Muscle layer of colon (tissue), 2 donors: ENCODE data around the gene TMEM143.
A peak's percentile ranks its signal among the peaks of the same experiment; 100 is the strongest.
"Not testable (repeated sequence)": the region's sequence is repeated elsewhere in the genome, so short reads cannot be mapped to it uniquely, and the experiment has no call there.

Source experiments
- H3K27ac ChIP-seq: one replicate; pipeline ENCODE4 v1.7.0; 2013; ENCODE audit warnings: low read depth, mild to moderate bottlenecking, low read length, moderate library complexity
- H3K27me3 ChIP-seq, 2 donors: one replicate each; pipeline ENCODE4 v1.7.0; 2013; ENCODE audit warnings: low read length in 2 of 2, mild to moderate bottlenecking in 2 of 2; ENCODE audit not compliant: insufficient read depth in 2 of 2, control insufficient read depth in 1 of 2
- H3K36me3 ChIP-seq: one replicate; pipeline ENCODE4 v1.7.0; 2013; ENCODE audit warnings: mild to moderate bottlenecking, low read length; ENCODE audit not compliant: insufficient read depth
- H3K4me1 ChIP-seq: one replicate; pipeline ENCODE4 v1.7.0; 2013; ENCODE audit warnings: mild to moderate bottlenecking, low read length; ENCODE audit not compliant: insufficient read depth
- H3K4me3 ChIP-seq, 2 donors: one replicate each; pipeline ENCODE4 v1.7.0; 2013; ENCODE audit warnings: low read length in 2 of 2, low read depth in 1 of 2, mild to moderate bottlenecking in 1 of 2, moderate library complexity in 1 of 2
- H3K9ac ChIP-seq: one replicate; pipeline ENCODE4 v1.7.0; 2013; ENCODE audit warnings: low read length
- H3K9me3 ChIP-seq: one replicate; pipeline ENCODE4 v1.7.0; 2013; ENCODE audit warnings: mild to moderate bottlenecking, low read length
- donor health status: abdominal sarcoma.
- donor health status: Adenocarcinoma of cecum.

Gene TMEM143

DNA sequence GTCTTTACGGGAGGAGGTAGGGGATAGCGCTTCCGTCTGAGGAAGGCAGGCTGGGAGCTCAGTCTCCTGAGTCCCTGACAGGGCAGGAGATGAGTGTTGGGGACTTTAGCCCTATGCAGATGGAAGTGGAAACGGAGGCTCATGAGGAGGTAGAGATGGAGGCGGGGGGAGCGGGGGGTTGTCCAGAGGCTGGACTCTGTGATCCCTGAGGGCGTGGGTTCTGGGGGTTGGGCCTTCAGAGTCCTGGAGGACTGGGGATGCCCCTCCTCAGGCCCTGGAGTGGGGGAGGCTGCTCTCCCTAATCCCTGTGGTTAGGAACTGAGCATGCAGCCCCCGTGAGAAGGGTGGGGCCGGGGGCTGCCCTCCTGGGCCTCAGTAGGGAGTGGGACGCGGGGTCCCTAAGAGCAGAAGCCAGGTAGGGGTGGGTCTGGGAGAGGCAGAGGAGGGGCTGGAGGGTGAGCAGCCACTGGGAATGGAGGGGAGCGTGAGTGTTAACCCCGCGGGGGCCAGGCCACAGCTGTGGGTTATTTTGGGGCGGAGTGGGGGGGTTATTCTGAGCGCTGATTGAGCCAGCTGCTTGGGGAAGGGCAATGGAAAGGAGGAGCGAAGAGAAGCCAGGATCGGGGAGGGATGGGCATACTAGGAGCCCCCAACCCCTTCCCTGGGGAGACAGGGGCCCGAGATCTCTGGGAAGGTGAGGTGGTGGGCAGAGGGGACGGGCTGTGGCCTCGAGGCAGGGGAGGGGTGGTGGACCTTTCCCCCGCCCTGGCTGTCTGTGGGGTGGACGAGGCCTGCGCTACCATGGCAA, 32.5 kb upstream of the TMEM143 start:
- Histone ChIP-seq H3K9ac (no peak overlapping the region), H3K9me3 (no peaks in the 10 kb centered on the region), H3K27ac (no peak overlapping the region), H3K4me1 (peaks cover 15% of the 10 kb centered on the region), H3K36me3 (no peaks in the 10 kb centered on the region), H3K27me3 (peaks cover 52 to 67% of the 10 kb centered on the region in 2 donors), H3K4me3 (no peak overlapping the region)

DNA sequence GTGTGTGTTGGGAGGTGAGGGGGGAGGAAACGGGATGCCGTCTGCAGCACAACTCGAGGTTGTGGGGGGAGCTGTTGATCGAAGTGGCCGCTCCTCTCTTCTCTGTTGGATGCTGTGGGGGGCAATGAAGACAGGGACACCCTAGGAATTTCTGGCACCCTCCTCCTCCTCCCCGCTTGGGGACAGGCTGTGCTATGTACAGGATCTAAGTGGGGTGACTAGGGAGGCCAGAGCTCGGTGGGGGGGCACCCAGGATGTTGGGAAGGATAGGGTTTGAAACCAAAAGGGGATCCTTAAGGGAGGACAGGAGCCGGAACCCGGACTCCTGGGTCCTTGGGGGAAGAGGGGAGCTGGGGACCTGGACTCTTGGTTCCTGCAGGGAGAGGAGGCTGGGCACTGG, 31.8 kb upstream of the TMEM143 start:
- H3K27ac ChIP-seq = no peak overlapping the region
- H3K9me3 ChIP-seq = no peaks in the 10 kb centered on the region
- H3K27me3 ChIP-seq = peaks cover 52 to 67% of the 10 kb centered on the region in 2 donors
- no peak overlapping the region for H3K4me3 ChIP-seq
- no peak overlapping the region for H3K9ac ChIP-seq
- H3K36me3 ChIP-seq = no peaks in the 10 kb centered on the region
- H3K4me1 ChIP-seq = peaks cover 15% of the 10 kb centered on the region

DNA sequence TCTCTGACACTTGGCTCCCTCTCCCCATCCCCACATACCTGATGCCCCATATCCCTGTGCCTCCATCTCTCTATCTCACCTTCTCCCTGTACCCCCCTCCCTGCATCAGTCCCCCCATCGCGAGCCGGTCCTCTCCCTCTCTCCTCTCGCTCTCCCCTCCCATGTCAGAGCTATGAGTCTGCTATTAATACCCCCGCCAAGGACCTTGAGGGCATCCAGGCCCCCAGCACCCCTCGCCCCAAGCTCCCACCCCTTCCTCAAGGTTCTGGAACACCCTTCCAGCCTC, 31.4 kb upstream of the TMEM143 start:
- Histone ChIP-seq H3K36me3 (no peaks in the 10 kb centered on the region), H3K9ac (no peak overlapping the region), H3K4me3 (no peak overlapping the region), H3K9me3 (no peaks in the 10 kb centered on the region), H3K27ac (no peak overlapping the region), H3K27me3 (peaks cover 52 to 67% of the 10 kb centered on the region in 2 donors), H3K4me1 (peaks cover 17% of the 10 kb centered on the region)

DNA sequence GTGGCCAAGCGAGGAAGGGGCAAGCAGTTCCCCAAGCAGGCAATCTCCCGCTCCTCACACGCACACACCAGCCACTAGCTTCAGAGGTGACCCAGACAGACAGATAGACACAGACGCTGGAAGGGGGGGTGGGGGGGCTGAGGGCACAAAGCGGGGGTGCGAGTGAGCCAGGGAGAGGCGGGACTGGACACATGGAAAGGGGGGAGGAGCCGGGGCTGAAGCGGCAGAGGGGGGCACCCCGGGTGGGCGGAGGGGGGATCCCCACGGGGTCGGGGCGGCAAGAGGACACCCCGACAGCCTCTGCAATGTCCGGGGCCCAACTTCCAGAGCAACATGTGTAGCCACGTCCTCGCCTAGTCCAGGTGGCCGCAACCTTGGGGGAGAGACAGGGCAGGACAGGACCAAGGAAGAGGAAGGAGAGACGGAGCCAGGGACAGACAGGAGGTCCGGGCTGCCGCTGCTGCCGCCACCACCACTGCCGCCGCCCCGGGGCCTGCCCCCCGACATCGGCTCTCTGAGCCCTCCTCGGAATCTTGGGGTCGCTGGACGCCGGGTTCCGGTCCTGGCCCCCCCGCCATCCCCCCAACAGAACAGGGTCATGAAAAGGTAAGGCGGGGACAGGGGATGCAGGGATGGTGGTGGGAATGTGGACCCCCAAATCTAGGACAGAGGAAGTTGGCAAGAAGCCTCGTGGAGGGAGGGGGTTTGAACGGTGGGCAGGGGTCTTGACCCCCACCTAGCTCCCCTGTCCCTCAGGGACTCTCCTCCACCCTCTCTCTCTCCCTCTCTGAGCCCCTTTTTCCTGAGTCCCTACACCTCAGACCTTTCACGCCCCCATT, 30.8 kb upstream of the TMEM143 start:
- Histone ChIP-seq H3K9me3 (no peaks in the 10 kb centered on the region), H3K9ac (no peak overlapping the region), H3K36me3 (no peaks in the 10 kb centered on the region), H3K27me3 (peaks cover 52 to 67% of the 10 kb centered on the region in 2 donors), H3K4me3 (no peak overlapping the region), H3K27ac (no peak overlapping the region), H3K4me1 (peaks cover 21% of the 10 kb centered on the region)

DNA sequence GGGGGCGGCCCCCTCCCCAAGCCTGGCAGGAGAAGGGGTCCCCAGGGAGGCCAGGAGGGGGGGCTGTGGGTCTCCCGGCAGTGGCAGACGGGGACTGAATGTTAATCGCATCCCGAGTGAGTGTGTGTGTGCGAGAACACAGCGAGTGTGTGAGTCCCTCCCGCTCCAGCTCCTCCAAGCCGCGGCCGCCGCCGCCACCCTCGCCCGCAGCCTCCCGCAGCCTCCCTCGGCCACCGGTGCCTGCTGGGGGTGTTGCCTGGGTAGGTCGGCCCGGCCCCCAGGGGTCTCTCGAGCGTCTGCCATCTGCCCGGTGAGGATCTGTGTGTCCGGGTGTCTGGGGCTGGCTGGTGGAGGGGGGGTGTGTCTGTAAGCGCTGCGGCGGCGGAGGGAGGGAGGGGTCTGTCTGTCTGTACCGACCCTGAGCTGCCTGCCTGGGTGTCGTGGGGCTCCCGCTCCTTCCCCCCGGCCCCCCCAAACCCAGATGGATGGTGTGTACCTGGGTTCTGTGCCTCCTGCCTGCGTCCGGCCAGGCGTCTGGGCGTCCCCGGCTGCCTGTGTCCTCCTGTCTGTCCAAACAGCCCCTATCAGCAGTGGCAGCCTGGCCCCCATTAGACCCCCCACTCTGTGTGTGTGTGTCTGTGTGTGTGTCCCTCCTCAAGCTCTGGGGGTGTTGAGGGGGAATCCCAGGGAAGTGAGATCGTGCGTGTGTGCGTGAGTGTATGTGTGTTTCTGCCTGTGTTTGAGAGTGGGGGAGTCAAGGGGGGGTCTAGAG, 30.0 kb upstream of the TMEM143 start, which contains the start of gene GRIN2D:
GRIN2D (plus strand) TSS at position 110 of the 772 bp plus-strand sequence. CDS start 4,725 bp downstream, outside the sequence.
- Histone ChIP-seq H3K4me3 (no peak within 1 kb of the TSS), H3K9me3 (no peaks in the 10 kb centered on the region), H3K27ac (no peak within 1 kb of the TSS), H3K9ac (no peak within 1 kb of the TSS), H3K4me1 (peaks cover 21% of the 10 kb centered on the region), H3K36me3 (no peaks in the 10 kb centered on the region), H3K27me3 (peaks cover 52 to 63% of the 10 kb centered on the region in 2 donors)

DNA sequence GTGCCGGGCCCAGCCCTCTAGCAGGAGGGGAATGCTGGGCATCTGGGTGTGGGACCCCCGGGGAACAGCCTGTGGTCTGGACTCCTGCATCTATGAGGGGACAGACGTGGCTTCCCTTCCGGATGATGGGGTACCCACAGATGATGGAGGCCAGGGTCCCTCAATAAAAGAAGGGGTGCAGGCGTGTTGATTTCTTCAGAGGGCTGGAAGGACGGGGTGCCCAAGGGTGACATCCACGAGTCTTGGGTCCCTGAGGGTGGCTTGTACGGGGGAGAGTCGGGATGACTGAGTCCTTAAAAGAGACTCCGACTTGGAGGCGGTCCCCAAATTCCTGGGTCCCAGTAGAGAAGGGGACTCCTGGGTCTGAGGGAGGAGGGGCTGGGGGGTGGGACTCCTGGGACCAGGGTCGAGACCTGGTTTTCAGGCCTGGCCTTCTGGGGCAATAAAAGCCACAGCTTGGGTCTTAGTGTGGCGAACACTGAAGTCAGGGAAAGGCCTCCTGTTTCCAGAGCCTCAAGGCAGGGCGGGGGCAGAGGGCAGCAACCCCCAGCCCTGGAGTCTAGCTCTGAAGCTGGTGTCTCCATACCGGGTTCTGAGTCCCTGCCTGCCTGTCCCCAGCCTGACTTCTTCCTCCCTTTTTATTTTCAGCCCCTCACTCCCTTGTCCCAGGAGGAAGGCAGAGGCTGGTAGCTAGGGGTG, 29.3 kb upstream of the TMEM143 start:
- peaks cover 6% of the 10 kb centered on the region for H3K36me3 ChIP-seq
- H3K9ac ChIP-seq = no peak overlapping the region
- no peak overlapping the region for H3K27ac ChIP-seq
- H3K9me3 ChIP-seq = no peaks in the 10 kb centered on the region
- H3K4me3 ChIP-seq = no peak overlapping the region
- peaks cover 19% of the 10 kb centered on the region for H3K4me1 ChIP-seq
- peaks cover 51 to 61% of the 10 kb centered on the region in 2 donors for H3K27me3 ChIP-seq

DNA sequence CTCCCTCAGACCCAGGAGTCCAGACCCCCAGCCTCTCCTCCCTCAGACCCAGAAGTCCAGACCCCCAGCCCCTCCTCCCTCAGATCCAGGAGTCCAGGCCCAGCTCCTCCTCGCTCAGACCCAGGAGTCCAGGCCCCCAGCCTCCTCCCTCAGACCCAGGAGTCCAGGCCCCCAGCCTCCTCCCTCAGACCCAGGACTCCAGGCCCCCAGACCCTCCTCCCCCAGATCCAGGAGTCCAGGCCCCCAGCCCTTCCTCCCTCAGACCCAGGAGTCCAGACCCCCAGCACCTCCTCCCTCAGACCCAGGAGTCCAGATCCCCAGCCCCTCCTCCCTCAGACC, 28.2 kb upstream of the TMEM143 start:
- not testable (repeated sequence) for H3K4me3 ChIP-seq, H3K27ac ChIP-seq, H3K9me3 ChIP-seq, H3K9ac ChIP-seq
- peaks cover 15% of the 10 kb centered on the region for H3K36me3 ChIP-seq
- peaks cover 10% of the 10 kb centered on the region for H3K4me1 ChIP-seq
- peaks cover 41 to 51% of the 10 kb centered on the region in 2 donors for H3K27me3 ChIP-seq

DNA sequence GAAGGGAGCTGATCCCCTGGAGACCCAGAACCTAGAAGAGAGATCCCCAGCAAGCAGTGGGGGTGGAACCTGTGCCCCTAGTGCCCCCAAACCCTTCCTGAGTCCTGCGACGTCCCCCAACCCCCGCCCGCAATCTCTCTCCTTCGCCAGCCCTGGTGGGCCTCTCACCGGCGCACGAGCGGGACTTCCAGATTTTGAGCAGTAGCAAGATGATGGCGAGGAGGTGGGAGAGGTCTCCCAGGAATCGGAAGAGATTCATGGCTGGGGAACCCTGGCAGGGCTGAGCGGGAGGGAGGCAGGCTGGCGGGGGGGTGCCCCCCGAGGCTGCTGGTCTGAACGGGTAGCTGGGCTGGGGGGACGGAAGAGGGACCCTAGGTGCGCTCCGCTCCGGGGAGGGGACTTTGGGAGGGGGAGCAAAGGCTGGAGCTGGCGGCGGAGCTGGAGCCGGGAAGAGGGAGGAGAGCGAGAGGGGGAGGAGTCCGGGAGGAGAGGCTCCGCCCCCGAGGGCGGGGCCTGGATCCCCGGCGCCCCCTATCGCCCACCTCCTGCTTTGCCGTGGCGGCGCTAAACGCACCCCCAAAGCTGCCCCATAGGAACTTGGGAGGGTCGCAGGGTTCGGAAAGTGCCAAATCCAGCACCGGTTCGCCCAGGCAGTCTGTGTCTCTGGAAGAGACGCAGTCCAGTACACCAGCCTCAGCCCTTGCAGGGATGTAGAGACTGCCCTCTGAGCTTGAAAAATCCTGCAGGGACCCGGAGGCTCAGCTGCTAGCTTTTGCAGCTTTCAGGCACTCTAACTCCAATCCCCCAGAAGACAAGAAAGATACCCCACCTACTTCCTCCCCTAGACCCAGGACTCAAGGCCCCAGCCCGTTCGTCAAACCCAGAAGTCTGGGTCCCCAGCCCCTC, 27.6 kb upstream of the TMEM143 start, which contains the start of gene KDELR1:
KDELR1 (minus strand) TSS at position 452 of the 906 bp plus-strand sequence; CDS start at position 259, 193 bp downstream.
- Histone ChIP-seq H3K27me3 (peaks cover 34 to 45% of the 10 kb centered on the region in 2 donors), H3K4me1 (peaks cover 10% of the 10 kb centered on the region), H3K9me3 (no peaks in the 10 kb centered on the region), H3K9ac (peak within 1 kb of the TSS; percentile 100), H3K4me3 (peak within 1 kb of the TSS; percentile 96 to 100), H3K36me3 (peaks cover 18% of the 10 kb centered on the region), H3K27ac (peak within 1 kb of the TSS; percentile 87)

DNA sequence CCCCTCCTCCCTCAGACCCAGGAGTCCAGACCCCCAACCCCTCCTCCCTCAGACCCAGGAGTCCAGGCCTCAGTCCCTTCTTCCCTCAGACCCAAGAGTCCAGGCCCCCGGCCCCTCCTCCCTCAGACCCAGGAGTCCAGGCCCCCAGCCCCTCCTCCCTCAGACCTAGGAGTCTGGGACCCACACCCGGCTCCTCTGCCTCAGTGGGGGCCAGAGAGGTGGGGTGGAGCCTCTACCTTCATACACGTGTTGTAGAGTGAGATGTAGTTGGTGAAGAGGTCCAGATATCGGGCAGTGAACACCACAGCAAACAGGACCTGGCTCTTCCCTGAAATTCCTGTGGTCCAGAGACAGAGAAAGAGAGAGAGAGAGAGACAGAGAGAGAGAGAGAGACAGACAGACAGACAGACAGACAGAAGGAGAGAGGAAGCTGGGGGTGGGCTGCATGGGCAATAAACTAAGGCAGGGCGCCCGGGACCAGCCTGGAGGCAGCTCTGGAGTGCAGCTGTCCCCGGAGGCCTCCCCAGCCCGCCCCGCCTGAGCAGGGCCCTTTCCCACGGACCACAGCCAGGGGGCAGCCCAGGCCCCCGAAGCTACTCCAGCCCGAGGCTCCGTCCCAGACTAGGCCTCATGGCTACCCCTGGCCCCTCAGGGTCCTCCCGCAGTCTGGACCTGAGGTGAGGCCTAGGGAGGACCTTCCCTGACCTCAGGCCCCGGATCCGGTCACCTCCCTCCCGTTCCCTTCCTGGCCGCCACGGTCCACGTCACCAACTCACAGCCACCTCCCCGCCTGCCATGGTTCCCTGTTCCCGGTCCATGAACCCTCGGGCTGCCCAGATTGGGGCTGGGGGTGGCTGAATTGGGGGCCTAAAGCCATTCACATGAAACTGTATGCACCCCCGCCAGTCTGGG, 26.7 kb upstream of the TMEM143 start:
- Histone ChIP-seq H3K4me3 (peak overlapping the region; percentile 96 to 100), H3K27me3 (peaks cover 25 to 36% of the 10 kb centered on the region in 2 donors), H3K27ac (peak overlapping the region; percentile 87), H3K36me3 (peaks cover 23% of the 10 kb centered on the region), H3K4me1 (peaks cover 10% of the 10 kb centered on the region), H3K9ac (peak overlapping the region; percentile 100), H3K9me3 (no peaks in the 10 kb centered on the region)
